ENCODE results near the gene AKR7A3.

Gene AKR7A3

DNA sequence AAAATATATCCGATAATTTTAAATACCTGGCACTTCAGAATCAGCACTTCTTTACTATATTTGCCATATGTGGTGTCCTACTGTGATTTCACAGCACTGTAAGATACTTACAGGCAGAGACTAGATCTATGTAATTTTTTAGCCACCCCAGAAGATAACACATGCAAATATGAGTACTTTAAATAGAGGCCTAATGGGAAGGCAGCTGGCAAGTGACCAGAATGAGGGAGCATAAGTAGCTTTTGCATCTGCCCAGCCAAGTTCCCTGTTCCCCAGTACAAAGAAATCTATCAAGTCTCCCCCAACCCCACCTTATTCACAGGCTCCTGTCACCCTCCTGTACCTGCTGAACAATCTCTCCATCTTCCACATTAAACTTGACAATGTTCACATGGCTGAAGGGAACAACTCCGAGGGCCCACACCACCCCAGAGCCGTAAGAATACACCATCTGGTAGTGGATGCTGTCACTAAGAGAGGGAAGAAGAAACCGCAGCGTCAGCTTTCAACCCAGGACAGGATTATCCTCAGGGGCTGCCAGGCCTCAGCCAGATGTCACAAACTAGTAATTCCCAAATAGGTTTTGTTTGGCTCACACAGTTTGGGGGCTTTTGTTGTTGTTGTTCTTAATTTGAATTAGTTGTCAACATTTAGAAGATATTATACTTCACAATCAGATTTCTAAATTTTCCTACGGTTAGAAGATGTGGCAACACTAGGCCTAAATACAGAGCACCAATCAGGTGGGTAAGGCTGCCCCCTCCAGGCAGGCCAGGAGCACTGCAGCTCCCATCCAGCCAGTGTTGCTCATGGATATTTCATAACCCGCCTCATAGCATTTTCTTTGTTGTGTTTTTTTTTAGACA lies 47.7 kb downstream of the AKR7A3 start:
- H3K4me3 ChIP-seq, result no peak overlapping the region
- H3K9me3 ChIP-seq (replicated peaks in 1 of 11), result no peaks in the 10 kb centered on the region
- peak overlapping the region in 8 of 11 experiments; percentile 31 to 70 (median 52); a peak in 14 of 22 replicates for H3K27ac ChIP-seq
- no peaks in the 10 kb centered on the region for H3K27me3 ChIP-seq
- H3K4me2 ChIP-seq, result no peak overlapping the region
- peak overlapping the region; percentile 2 to 67 (median 48); a peak in 14 of 22 replicates for H3K9ac ChIP-seq
- no peaks in the 10 kb centered on the region for H3K4me1 ChIP-seq
- H3K36me3 ChIP-seq, result peaks cover 87 to 100% (median 95%) of the 10 kb centered on the region in 11 experiments
- TF ChIP-seq Cebpa-rat (IDR thresholded peaks at IDR 0.05), result peak in 6 of 11 experiments; percentile 10 to 91 (median 58); a peak in 10 of 22 replicates
- H4K20me1 ChIP-seq, result peaks cover 0 to 82% (median 49%) of the 10 kb centered on the region in 11 experiments; a peak in 18 of 22 replicates

DNA sequence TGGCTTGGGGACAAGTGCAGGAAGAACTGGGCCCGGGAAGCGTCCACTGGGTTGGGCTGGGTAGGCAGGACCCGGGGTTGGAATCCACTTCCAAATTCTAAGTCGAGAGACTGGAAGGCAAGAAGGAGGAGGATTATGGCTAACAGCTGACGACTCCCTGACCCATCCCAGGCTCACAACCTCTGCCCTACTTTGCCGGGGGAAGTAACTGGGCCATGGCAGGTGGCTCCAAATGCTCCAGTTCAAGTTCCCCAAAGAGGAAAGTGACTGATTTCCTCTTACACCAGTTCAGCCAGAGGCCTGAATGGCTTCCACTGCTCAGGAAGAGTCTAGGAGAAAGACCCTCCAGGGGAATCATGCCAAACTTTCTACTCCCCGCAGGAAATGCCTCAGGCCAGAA lies 48.7 kb downstream of the AKR7A3 start:
- no peak for TF ChIP-seq Cebpa-rat (IDR thresholded peaks at IDR 0.05)
- H3K9ac ChIP-seq, result peak overlapping the region in 1 of 11 experiments; percentile 18; a peak in 1 of 22 replicates

DNA sequence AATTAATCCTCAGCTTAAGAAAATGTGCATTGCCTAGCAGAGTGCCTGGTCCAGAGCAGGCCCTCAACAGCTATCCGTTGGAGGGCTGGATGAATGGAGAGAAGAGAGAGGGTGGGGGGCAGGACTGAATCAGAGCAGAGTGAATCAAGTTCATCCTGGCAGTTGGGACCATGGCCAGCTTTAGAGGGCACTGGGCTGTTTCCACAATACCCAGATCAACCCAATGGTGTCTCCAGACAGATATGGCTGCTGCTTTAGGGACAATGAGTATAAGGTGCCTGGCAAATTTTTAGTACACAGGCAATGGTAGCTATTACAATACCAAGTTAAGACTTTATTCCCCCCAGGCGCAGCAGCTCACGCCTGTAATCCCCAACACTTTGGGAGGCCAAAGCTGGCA lies 54.3 kb downstream of the AKR7A3 start:
- H3K4me3 ChIP-seq, result no peak overlapping the region
- no peak overlapping the region for H3K4me2 ChIP-seq
- peaks cover 0 to 86% (median 43%) of the 10 kb centered on the region in 11 experiments; a peak in 16 of 22 replicates for H4K20me1 ChIP-seq
- H3K9ac ChIP-seq, result no peak overlapping the region
- H3K36me3 ChIP-seq, result peaks cover 93 to 100% (median 98%) of the 10 kb centered on the region in 11 experiments
- H3K27ac ChIP-seq, result no peak overlapping the region
- H3K9me3 ChIP-seq (replicated peaks in 1 of 11), result no peaks in the 10 kb centered on the region
- H3K27me3 ChIP-seq, result no peaks in the 10 kb centered on the region
- H3K4me1 ChIP-seq, result peaks cover 0 to 1% (median 0%) of the 10 kb centered on the region in 10 experiments; a peak in 2 of 20 replicates
- TF ChIP-seq Cebpa-rat (IDR thresholded peaks at IDR 0.05), result no peak

More for the DNA sequence above, 48.7 kb downstream of the AKR7A3 start:
- peaks cover 0 to 79% (median 41%) of the 10 kb centered on the region in 11 experiments; a peak in 16 of 22 replicates for H4K20me1 ChIP-seq
- H3K4me1 ChIP-seq, result no peaks in the 10 kb centered on the region
- H3K27ac ChIP-seq, result peak overlapping the region in 1 of 11 experiments; percentile 63; a peak in 1 of 22 replicates
- H3K4me2 ChIP-seq, result no peak overlapping the region
- no peak overlapping the region for H3K4me3 ChIP-seq
- H3K36me3 ChIP-seq, result peaks cover 92 to 100% (median 98%) of the 10 kb centered on the region in 11 experiments
- H3K9me3 ChIP-seq (replicated peaks in 1 of 11), result no peaks in the 10 kb centered on the region
- no peaks in the 10 kb centered on the region for H3K27me3 ChIP-seq

Data from BLaER1 treated with 17β-estradiol and CSF1 and Interleukin-3, amounts not matched to agents 10 nM and 100 nM (cell line).